HepG2 (cell line): Measurements from ENCODE around the gene TTLL10. TPM values are rescaled to one million over a fixed set of nuclear protein-coding genes. Genes with fewer than 3 reads are reported as not detected.

Experiments
- ATAC-seq: fragments of 200-7000 bp; cut with Tn5 transposase; 3 replicates; pipeline ENCODE4 v1.9.1; 2020; ENCODE audit warnings: mild to moderate bottlenecking, moderate library complexity
- BruUV-seq: library from RNA; stranded (reverse); fragments of 400-500 nt; replicated peaks from 2 replicates; lab custom pipeline; 2021; lab: Mats Ljungman, UMichigan
- CTCF ChIA-PET: fragments of 300-600 bp; formaldehyde crosslinking; extraction: SDS; loops from one replicate; lab custom pipeline; 2021; ENCODE audit warnings: low total read pairs, inconsistent platforms, low intra/inter-chr PET ratio; lab: Yijun Ruan, JAX
- POLR2A ChIA-PET: fragments of 350-600 bp; sonication (Branson Sonifier 250); formaldehyde crosslinking; loops from one replicate; lab custom pipeline; 2020; ENCODE audit warnings: antibody characterized with exemption, inconsistent platforms; lab: Yijun Ruan, JAX
- DNase-seq: peaks from one replicate; pipeline ENCODE4 v3.0.0-alpha.2; 2015; ENCODE audit warnings: low spot score
- FAIRE-seq: peaks from 3 replicates; lab custom pipeline; 2011; peaks lifted over from hg19 to GRCh38; lab: Jason Lieb, UNC
- H2AFZ ChIP-seq: one replicate; pipeline ENCODE4 v1.6.1; 2011; ENCODE audit warnings: low read length, inconsistent platforms
- H3K27ac ChIP-seq: fragments of 300-600 bp; 3 replicates; pipeline ENCODE4 v1.8.0; 2011; ENCODE audit warnings: mixed run types, mild to moderate bottlenecking, mixed read lengths, low read length, inconsistent platforms; ENCODE audit not compliant: insufficient read depth; ENCODE audit errors: extremely low read length
- H3K27me3 ChIP-seq, 2 experiments: fragments of 200-600 bp in 1 of 2; 2 replicates in 1 of 2; 3 replicates in 1 of 2; pipeline versions ENCODE4 v1.6.0 to v1.8.0; 2011; ENCODE audit warnings: low read length in 2 of 2, mild to moderate bottlenecking in 2 of 2, moderate library complexity in 2 of 2, inconsistent platforms in 1 of 2; ENCODE audit not compliant: insufficient read depth in 2 of 2, control insufficient read depth in 1 of 2
- H3K36me3 ChIP-seq, 2 experiments: fragments of 200-600 bp in 1 of 2; replicated peaks in 1 of 2; 2 replicates in 1 of 2; 3 replicates in 1 of 2; pipeline versions ENCODE4 v1.5.1 to v1.8.0; 2011; ENCODE audit warnings: low read length in 2 of 2, inconsistent platforms in 1 of 2; ENCODE audit not compliant: insufficient read depth in 2 of 2, control insufficient read depth in 1 of 2
- H3K4me1 ChIP-seq: 2 replicates; pipeline ENCODE4 v1.5.1; 2012; ENCODE audit warnings: low read length, inconsistent platforms; ENCODE audit not compliant: insufficient read depth
- H3K4me2 ChIP-seq: 2 replicates; pipeline ENCODE4 v1.6.0; 2011; ENCODE audit warnings: low read depth, low read length, inconsistent platforms
- H3K4me3 ChIP-seq, 3 experiments: fragments of 200-600 bp in 1 of 3; sonication (generic), shearing (Covaris generic) in 1 of 3; replicated peaks in 1 of 3; 2 replicates each; pipeline ENCODE4 v1.5.1; 2011 to 2016; ENCODE audit warnings: low read length in 3 of 3, inconsistent platforms in 2 of 3, low read depth in 2 of 3, mild to moderate bottlenecking in 2 of 3, control low read depth in 1 of 3, mixed read lengths in 1 of 3; ENCODE audit not compliant: insufficient read depth in 1 of 3
- H3K79me2 ChIP-seq: one replicate; pipeline ENCODE4 v1.6.1; 2011; ENCODE audit warnings: low read length, inconsistent platforms; ENCODE audit not compliant: insufficient read depth
- H3K9ac ChIP-seq: 2 replicates; pipeline ENCODE4 v1.6.0; 2011; ENCODE audit warnings: mild to moderate bottlenecking, low read depth, low read length, inconsistent platforms; ENCODE audit not compliant: insufficient read depth
- H3K9me3 ChIP-seq: 2 replicates; pipeline ENCODE4 v1.5.1; 2012; ENCODE audit warnings: mild to moderate bottlenecking, low read length
- H4K20me1 ChIP-seq: 2 replicates; pipeline ENCODE4 v1.6.0; 2011; ENCODE audit warnings: inconsistent platforms, mild to moderate bottlenecking, low read length, moderate library complexity; ENCODE audit not compliant: insufficient read depth
- CENPX ChIP-seq: sonication (generic); formaldehyde crosslinking; IDR thresholded peaks from 2 replicates; pipeline ENCODE4 v1.9.0; 2021; ENCODE audit warnings: mild to moderate bottlenecking, missing genetic modification reagents, moderate library complexity
- IKZF4 ChIP-seq: sonication (generic); formaldehyde crosslinking; IDR thresholded peaks from 2 replicates; pipeline ENCODE4 v1.5.1; 2020; ENCODE audit warnings: borderline replicate concordance, mild to moderate bottlenecking, low read depth, missing genetic modification reagents; ENCODE audit errors: not compliant biosample characterization
- KLF6 ChIP-seq: IDR thresholded peaks from 2 replicates; pipeline ENCODE4 v1.8.0; 2016; ENCODE audit warnings: missing biosample characterization, missing genetic modification reagents
- NFIB ChIP-seq: sonication (generic); formaldehyde crosslinking; IDR thresholded peaks from 2 replicates; pipeline ENCODE4 v1.9.0; 2021; ENCODE audit warnings: missing genetic modification reagents, mild to moderate bottlenecking, borderline replicate concordance
- POGZ ChIP-seq: sonication (generic); formaldehyde crosslinking; IDR thresholded peaks from 2 replicates; pipeline ENCODE4 v1.4.0; 2020; ENCODE audit warnings: mild to moderate bottlenecking, missing genetic modification reagents
- RARG ChIP-seq: sonication (generic); formaldehyde crosslinking; IDR thresholded peaks from 2 replicates; pipeline ENCODE4 v1.4.0; 2020; ENCODE audit warnings: low read depth, mild to moderate bottlenecking, missing genetic modification reagents
- TAF15 ChIP-seq: fragments of 200-400 bp; formaldehyde crosslinking; IDR thresholded peaks from one replicate; pipeline ENCODE4 v1.6.1; 2018; ENCODE audit warnings: mild to moderate bottlenecking, low read depth, low read length; ENCODE audit not compliant: poor library complexity, severe bottlenecking
- ZNF160 ChIP-seq: sonication (generic); formaldehyde crosslinking; IDR thresholded peaks from 2 replicates; pipeline ENCODE4 v1.8.0; 2022; ENCODE audit warnings: mild to moderate bottlenecking, inconsistent platforms, missing genetic modification reagents
- ZNF496 ChIP-seq: sonication (generic); formaldehyde crosslinking; IDR thresholded peaks from 2 replicates; pipeline ENCODE4 v1.8.1; 2023; ENCODE audit warnings: mild to moderate bottlenecking, moderate library complexity, missing genetic modification reagents; ENCODE audit not compliant: insufficient replicate concordance
- ZNF615 ChIP-seq: sonication (generic); formaldehyde crosslinking; IDR thresholded peaks from 2 replicates; pipeline ENCODE4 v1.5.0; 2020; ENCODE audit warnings: mild to moderate bottlenecking, missing genetic modification reagents, borderline replicate concordance
- WGBS: methylation state at CpG from one replicate; pipeline ENCODE4 v1.1.6; 2017; ENCODE audit warnings: low lambda C conversion rate; 5-methylcytosine and 5-hydroxymethylcytosine counted together
- in situ Hi-C: cut with HindIII; loops from 2 replicates; pipeline ENCODE4 v1.10.0; 2017; ENCODE audit warnings: low pct_unique_long_range_greater_than_20kb; ENCODE audit not compliant: extremely low pct_ligation_motif_present
- intact Hi-C: fragments of 100-400 bp; cut with micrococcal nuclease; formaldehyde crosslinking; loops from one replicate; pipeline ENCODE4 v1.10.0; 2022; ENCODE audit not compliant: unreplicated experiment
- polyA plus RNA-seq, 8 experiments: library from polyadenylated mRNA; depleted of rRNA in 3 of 8; stranded (reverse) in 7 of 8; unstranded in 1 of 8; fragments of >200 nt; fragmentation: Illumina TruSeq in 4 of 8; extraction: Trizol in 4 of 8; gene quantifications; 2 replicates each; pipeline versions ENCODE4 v1.2.1 to v1.2.3, GENCODE V29; 2011 to 2016; ENCODE audit warnings: low read depth in 4 of 8, missing spikeins in 1 of 8, mixed read lengths in 1 of 8; ENCODE audit not compliant: insufficient read depth in 1 of 8
- total RNA-seq, 5 experiments: library from RNA; depleted of rRNA; stranded (reverse); fragments of >200 nt; fragmentation: Illumina TruSeq; extraction: Trizol; gene quantifications; 2 replicates each; pipeline ENCODE4 v1.2.3, GENCODE V29; 2016; ENCODE audit warnings: low read depth in 1 of 5
- TF ChIP-seq, protein P1 (sequence below): sonication (generic); formaldehyde crosslinking; IDR thresholded peaks from 2 replicates; pipeline ENCODE4 v1.8.1; 2023; ENCODE audit warnings: mild to moderate bottlenecking, moderate library complexity, missing genetic modification reagents
- TF ChIP-seq, protein P2 (sequence below), 2 experiments: fragments of 450-650 bp in 1 of 2; sonication (generic) in 1 of 2; formaldehyde crosslinking in 1 of 2; IDR thresholded peaks; 2 replicates each; pipeline versions ENCODE4 v1.6.1 to v1.8.0; 2016 to 2022; ENCODE audit warnings: antibody characterized with exemption in 1 of 2, mild to moderate bottlenecking in 1 of 2, missing genetic modification reagents in 1 of 2

Gene TTLL10
- total and polyA plus RNA-seq, 2 of the 13 experiments (the other 11 are each of a cell fraction or from before 2014, with no cell fraction given) = not detected

DNA sequence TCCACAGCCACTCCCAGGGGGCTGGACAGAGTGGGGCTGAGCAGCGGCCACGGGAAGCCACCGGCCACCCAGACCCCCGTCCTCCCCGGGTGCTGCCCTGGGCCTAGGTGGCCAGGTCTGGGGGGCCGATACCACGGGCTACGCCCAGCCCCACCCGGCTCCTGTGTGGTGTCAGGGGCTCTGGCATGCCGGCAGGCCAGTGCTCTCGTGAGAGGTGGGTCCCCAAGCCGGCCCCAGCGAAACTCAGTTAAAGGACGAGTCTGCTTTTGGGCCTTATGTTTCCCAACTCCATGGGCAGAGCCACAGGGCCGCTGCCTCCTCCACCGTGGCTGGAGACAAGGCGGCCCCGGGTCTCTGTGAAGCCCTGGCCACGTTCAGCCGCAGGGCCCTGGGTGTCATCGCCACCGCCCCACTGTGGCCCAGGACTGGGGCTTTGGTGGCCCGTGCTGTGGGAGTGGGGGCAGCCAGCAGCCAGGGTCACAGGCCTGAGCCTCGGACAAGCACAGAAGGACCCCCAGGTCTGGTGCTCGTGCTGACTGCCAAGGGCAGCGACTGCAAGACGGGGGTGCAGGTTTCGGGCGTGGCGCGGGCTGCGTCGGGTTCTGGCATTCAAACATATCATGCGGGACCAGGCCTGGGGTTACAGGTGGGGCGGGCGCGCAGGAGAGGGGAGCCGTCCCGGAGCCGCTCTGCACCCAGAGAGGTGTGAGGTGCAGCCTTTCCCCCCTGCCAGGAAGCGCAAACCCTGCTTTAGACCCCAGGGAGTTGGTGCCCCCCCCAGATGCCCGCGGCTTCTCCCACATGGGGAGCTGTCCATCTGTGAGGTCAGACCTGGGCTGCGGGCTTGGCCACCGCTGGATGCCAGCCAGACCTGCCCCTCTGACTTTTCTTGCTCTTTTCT is 45.9 kb upstream of the TTLL10 start:
- Histone ChIP-seq H2AFZ (no peak overlapping the region), H3K4me1 (peaks cover 73% of the 10 kb centered on the region), H3K36me3 (no peaks in the 10 kb centered on the region), H3K79me2 (peaks cover 5% of the 10 kb centered on the region), H3K4me3 (peak overlapping the region; percentile 67 to 82 (median 79)), H3K27ac (peak overlapping the region; percentile 84), H3K4me2 (peak overlapping the region; percentile 93), H3K27me3 (no peaks in the 10 kb centered on the region; a peak in 1 of 5 replicates), H4K20me1 (no peaks in the 10 kb centered on the region), H3K9ac (peak overlapping the region; percentile 89), H3K9me3 (no peaks in the 10 kb centered on the region)
- DNase-seq = no peak
- 2% methylated on average over 10 of the region's 45 CpGs for WGBS
- in situ Hi-C loops (no loop called here), intact Hi-C loops (no loop called here)
- BruUV-seq = TSS peak; percentile 76
- CTCF ChIA-PET = no interaction called here
- no peak for ATAC-seq
- POLR2A ChIA-PET = interaction anchor here (0.6 to 3.0 kb wide), 12 partner anchors 24 to 179 kb away, joined by 3 to 30 read pairs (median 4); partner anchors contain the start of genes B3GALT6 and SDF4
- no peak for FAIRE-seq
- TF ChIP-seq CENPX (CRISPR knock-in tag) (no peak), ZNF160 (CRISPR knock-in tag) (no peak), ZNF496 (CRISPR knock-in tag) (no peak), TAF15 (no peak), RARG (CRISPR knock-in tag) (no peak), KLF6 (CRISPR knock-in tag) (no peak), ZNF615 (no peak), NFIB (0 out of 2 replicates have a peak, but pooled peaks have one; percentile 53), POGZ (no peak), IKZF4 (CRISPR knock-in tag) (peak; percentile 44)
- TF ChIP-seq, protein P1, sequence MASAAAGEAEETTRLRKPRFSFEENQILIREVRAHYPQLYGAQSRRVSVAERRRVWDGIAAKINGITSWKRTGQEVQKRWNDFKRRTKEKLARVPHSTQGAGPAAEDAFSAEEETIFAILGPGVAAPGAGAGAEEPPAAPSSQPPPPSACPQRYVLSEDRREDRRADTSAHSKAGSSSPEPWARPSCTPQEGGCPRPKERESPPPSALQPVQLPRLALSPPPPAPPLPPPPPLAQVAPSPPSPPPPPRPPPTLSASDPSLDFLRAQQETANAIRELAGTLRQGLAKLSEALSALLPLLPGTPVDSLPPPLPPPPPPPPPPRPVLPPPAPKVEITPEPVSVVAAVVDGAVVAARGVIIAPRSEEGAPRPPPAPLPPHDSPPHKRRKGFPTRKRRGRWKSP (CRISPR knock-in tag) = peak; percentile 70
- TF ChIP-seq, protein P2, sequence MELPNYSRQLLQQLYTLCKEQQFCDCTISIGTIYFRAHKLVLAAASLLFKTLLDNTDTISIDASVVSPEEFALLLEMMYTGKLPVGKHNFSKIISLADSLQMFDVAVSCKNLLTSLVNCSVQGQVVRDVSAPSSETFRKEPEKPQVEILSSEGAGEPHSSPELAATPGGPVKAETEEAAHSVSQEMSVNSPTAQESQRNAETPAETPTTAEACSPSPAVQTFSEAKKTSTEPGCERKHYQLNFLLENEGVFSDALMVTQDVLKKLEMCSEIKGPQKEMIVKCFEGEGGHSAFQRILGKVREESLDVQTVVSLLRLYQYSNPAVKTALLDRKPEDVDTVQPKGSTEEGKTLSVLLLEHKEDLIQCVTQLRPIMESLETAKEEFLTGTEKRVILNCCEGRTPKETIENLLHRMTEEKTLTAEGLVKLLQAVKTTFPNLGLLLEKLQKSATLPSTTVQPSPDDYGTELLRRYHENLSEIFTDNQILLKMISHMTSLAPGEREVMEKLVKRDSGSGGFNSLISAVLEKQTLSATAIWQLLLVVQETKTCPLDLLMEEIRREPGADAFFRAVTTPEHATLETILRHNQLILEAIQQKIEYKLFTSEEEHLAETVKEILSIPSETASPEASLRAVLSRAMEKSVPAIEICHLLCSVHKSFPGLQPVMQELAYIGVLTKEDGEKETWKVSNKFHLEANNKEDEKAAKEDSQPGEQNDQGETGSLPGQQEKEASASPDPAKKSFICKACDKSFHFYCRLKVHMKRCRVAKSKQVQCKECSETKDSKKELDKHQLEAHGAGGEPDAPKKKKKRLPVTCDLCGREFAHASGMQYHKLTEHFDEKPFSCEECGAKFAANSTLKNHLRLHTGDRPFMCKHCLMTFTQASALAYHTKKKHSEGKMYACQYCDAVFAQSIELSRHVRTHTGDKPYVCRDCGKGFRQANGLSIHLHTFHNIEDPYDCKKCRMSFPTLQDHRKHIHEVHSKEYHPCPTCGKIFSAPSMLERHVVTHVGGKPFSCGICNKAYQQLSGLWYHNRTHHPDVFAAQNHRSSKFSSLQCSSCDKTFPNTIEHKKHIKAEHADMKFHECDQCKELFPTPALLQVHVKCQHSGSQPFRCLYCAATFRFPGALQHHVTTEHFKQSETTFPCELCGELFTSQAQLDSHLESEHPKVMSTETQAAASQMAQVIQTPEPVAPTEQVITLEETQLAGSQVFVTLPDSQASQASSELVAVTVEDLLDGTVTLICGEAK (IDR thresholded peaks at IDR 0.05) = no peak
- TF ChIP-seq, protein P2 (CRISPR knock-in tag; IDR thresholded peaks at IDR 0.05) = no peak
